ENCODE data around the gene MYRFL.
"Not testable (repeated sequence)": the region's sequence is repeated elsewhere in the genome, so short reads cannot be mapped to it uniquely, and the experiment has no call there.

MYRFL gene

DNA sequence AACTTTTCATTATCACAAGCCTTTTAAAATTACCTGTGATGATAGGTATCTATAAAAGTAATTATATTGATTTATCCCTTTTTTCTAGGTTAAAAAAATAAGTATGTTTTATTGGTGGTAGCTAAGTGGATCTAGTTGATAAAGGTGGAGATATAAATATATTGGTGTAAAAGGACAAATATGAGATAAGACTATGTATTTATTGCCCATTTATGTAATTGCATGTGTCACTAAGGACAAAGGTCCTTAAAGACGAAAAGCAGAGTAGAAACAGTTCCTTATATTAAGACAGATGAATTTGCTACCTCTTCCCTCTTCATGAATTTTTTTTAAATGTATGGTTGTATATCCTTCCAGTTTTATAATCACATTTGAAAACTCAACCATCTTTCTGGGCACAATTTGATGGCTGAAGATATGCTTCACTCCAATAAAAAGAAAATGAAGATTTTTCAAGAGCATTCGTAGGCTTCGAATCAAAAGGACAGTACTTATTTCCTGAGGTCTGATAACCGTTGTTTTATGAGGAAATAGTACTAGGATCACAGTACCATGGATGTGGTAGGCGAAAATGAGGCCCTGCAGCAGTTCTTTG, at the start of gene MYRFL:
TSS of gene MYRFL (plus strand) at position 262 of the 595 bp plus-strand sequence. CDS start at position 553, 291 bp downstream.
- DNase-seq: no peak

DNA sequence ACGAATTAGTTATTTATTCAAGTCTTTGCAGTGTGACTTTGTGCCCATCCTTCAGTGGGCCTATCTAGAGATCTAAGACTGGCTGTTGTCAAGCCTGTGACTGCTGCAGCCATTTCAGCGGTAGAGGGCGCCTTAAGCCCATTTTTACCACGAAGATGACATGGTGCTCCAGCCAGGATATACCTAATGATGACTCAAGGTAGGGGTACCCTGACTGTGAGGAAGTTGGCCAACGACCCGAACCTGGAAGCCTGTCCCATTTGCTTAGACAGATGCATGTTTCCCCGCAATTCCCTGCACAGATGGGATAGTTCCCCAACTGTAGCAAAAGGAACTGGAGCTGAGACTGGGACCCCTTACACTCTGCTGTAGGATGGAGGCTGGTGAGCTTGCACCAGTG, 45.1 kb upstream of the MYRFL start:
- no peak for DNase-seq

DNA sequence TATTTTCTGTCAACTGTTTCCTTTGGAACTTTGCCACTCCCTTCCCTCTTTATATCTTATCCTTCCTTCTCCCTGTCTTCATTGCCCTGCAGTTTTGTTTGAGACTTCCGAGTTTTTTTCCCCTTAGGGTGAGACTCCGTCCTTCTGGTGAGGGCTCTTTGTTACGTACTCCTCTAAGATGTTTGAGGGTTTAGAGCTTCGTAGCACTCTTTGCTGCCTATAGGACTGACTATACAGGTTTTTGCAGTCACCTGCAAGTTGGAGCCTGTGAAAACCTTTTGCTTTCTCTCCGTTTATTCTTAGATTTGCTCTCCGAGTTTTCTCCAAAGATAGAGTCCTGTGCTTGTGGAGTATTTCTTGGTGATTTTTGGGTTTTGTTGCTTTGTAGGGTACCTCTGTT, 41.7 kb upstream of the MYRFL start:
- DNase-seq: no peak

DNA sequence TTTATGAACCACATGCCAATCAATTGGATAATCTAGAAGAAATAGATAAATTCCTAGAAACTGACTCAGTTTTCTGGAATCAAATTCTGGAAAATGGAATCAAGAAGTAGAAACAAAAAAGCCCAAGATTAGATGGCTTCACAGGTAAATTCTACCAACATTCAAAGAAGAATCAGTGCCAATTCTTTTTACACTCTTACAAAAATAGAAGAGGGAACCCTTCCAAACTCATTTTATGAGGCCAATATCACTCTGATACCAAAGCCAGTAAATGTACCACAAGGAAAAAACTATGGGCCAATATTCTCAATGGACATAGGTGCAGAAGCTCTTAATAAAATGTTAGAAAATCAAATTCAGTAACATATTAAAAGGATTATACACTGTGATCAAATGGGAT, 35.7 kb upstream of the MYRFL start:
- DNase-seq: no peak

DNA sequence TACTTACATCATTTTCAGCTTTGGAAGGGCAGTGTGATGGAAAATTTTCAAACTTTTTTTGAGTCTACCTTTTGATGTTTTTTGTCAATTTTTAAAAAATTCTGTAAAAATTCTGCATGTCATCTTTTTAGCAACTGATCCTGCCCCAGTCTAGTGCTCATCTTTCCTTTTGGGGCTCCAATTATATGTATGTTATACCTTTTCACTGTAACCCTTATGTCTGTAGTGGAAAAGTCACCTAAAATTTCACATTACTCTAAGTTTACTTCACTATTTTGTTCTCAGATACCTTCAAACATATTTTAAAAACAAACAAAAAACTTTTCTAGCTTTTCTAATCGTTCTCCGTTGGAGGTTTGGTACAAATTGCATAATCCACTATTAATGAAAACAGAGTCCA, 32.5 kb upstream of the MYRFL start:
- no peak for DNase-seq

DNA sequence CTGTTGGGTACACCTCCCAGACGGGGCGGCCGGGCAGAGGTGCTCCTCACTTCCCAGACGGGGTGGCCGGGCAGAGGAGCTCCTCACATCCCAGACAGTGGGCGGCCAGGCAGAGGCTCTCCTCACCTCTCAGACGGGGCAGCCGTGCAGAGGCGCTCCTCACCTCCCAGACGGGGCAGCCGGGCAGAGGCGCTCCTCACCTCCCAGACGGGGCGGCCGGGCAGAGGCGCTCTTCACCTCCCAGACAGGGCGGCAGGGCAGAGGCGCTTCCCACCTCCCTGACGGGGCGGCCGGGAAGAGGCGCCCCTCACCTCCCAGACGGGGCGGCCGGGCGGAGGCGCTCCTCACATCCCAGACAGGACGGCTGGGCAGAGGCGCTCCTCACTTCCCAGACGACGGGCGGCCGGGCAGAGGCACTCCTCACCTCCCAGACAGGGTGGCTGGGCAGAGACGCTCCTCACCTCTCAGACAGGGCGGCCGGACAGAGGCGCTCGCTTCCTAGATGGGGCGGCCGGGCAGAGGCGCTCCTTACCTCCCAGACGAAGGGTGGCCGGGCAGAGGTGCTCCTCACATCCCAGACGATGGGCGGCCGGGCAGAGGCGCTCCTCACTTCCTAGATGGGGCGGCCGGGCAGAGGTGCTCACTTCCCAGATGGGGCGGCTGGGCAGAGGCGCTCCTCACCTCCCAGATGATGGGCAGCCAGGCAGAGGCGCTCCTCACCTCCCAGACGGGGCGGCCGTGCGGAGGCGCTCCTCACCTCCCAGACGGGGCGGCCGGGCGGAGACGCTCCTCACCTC, 17.7 kb upstream of the MYRFL start:
- not testable (repeated sequence) for DNase-seq

DNA sequence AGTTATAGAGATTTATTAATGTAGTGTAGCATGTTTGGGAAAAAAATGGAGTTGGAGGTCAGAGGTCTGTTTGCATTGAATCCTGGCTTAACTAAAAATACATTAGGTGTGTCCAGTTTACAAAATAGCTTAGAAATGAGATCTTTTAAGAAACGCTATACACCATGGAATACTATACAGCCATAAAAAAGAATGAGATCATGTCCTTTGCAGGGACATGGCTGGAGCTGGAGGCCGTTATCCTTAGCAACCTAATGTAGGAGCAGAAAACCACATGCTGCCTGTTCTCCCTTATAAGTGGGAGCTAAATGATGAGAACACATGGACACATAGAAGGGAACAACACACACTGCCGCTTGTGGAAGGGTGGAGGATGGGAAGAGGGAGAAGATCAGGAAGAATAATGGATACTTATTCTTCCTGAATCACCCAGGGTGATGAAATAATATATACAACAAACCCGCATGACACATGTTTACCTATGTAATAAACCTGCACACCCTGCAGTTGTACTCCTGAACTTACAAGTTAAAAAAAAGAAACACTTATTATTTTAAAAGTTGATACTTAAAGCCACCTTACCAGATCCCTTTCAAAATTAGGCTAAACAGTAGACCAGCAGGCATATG, 14.0 kb upstream of the MYRFL start:
- no peak for DNase-seq

DNA sequence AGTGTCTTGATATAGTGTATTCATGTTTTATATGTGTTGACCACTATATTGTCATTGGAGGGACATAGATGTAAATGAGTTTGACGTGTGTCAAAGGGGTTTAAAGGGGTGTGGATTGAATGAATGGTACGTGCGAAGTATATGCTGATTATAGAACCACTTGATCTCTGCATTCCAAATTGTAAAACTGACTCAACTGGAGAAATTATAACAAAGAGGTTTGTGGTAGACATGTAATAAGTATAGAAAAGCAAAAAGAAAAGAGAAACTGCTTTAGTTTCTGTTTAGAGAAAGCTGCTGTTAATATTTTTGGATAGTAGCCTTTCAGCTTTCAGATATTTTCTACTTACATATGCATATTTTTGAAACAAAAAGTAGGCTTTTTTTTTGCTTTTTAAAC, 8.9 kb upstream of the MYRFL start:
- DNase-seq: no peak

DNA sequence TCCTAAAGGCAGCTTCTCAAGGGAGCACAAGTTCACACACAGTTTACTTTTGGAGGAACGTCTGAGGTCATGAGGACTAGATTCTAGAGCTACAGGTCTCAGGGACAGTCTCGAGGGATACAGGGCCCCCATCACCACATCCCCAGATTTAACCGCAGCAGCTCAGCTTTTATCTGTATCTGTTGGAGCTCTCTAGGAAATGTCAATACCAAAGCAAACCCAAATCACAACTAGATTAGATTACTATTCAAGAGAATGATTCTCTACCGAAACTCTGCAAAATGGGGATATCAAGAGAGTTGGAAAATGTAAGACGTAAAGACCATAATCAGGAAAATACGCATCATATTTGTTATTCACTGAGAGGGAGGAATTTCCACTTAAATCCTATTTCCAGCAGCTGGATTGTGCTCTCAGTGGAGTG, 4.0 kb upstream of the MYRFL start:
- no peak for DNase-seq

DNA sequence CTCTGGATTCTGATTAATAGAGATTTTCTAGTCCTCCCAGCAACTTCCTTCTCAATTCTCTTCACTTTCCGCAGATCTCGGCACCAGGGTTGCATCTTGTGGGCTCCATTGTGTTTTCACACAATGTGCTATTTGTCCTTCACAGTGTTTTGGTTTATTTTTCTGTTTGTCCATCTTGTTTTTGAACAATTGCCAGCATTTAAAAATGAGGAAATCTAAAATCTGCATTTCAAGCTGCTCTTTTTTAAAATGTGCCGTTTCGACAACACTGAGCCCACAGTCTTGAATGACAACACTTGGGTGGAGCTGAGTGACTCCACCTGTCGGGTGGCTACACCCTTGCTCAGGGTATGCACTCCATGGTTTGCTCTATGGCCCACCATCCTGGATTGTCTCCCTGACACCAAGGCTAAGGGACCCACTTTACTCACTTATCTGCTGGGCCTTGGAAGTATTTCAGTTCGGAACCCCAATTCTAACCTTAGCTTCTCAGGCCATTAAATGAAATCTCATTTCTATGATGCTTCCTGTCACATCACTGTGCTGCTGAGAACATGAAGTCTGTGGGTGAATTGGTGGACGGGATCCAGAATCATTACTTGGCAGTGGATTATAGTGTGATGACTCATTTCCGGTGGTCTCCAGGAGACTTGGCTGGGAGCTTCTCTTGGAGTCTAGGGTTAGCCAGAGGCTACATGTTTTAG, 3.4 kb upstream of the MYRFL start:
- no peak for DNase-seq

DNA sequence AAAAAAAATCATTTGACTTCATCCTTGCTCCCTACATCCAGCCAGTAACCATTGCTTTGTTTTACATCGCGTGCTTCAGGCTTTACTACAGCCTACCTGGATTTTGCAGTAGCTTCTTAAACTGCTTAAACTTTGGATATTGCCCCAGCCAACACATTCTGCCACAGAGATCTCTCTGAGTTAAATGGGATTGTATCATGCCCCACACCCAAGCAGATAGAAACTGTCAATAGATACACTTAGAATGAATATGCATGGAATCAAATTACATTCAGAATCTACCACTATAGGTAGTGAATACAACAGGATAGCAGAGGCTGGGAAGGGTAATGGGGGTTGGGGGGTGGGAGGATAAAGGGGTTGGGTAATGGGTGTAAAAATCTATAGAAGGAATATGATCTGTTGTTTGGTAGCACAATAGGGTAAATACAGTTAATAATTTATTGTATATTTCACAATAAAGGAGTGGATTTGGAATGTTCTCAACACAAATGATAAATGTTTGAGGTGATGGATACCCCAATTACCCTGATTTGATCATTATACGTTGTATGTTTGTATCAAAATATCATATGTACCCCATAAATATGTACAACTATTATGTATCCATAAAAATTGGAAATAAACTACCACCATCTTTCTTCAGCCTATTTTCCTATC, 2.7 kb upstream of the MYRFL start:
- DNase-seq: no peak

DNA sequence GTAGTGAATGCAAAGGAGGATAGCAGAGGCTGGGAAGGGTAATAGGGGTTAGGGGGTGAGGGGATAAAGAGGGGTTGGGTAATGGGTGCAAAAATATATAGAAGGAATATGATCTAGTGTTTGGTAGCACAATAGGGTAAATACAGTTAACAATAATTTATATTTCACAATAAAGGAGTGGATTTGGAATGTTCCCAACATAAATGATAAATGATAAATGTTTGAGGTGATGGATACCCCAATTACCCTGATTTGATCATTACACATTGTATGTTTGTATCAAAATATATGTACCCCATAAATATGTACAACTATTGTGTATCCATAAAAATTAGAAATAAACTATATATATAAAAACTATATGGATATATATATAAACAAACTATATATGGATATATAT, 999 bp upstream of the MYRFL start:
- no peak for DNase-seq

DNA sequence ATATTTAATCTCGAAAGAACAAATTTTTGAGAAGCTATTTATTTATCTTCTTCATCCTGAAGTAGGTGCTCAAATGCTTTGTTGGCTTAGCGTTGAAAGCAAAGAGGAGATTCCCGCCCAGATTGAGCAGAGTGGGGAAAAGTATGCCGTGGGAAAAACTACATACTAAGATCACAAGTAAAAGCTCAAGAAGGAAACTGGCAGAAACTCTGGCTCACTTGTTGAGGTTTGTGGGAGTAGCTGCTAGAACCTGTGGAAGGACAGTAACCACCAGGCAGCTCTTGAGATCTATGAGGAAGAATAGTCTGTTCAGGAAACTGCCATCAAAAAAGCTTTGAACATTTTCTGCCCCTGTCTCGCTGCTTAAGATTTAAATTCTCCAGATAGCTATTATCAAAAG, 3.9 kb downstream of the MYRFL start:
- DNase-seq: no peak

DNA sequence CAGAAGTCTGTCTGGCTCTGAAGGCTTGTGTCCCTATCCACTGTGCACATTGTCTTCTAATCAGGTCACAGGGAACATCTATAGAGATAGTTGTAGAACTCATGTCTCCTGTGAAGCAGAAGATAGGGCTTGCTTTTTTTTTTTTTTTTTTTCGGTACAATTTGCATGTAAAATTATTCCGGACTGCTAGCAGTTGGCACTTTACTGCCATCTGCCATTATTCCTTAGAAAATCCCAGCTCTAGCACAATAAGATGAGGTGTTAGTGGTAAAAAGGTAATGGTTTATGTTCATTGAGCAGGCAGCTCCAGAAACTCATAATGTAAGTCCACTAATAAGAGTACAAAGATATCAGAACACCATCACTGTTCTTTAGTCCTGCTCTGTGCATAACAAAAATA, 8.7 kb downstream of the MYRFL start:
- DNase-seq: no peak

DNA sequence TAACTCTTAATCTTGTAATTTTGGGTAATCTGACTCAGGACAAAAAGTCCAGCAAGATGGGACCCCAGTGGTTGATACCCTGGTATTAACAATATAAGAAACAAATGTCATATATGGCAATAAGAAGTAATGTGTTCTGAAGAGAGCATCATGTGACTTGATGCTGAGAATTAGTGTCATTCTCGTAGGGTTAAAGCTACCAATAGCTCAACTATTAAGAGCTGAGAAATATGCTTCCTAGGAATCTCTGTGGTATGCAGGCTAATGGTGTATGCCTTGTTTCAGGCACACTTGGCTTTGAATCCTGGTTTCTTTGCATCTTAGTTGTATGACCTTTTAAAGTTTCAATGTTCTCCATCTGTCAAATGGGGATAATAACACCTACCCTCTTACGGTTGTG, 9.1 kb downstream of the MYRFL start:
- DNase-seq: no peak

DNA sequence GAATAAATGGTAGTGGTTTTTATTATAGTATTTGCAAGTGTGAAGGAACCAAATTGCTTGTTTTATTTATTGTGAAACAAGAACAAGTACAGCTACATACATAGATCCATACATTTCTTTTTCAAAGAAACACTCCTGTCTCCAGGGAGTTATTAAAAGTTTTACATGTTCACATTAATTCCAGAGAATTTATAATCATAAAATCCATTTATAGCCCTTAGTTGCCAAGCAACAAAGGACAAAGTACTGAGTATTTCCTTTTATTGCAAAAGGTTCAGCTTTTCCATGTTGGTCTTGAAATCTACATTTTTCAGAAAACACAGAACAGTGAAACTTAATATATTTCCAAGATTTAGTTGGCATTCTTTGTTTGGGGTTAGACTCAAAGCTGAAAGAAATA, 9.5 kb downstream of the MYRFL start:
- no peak for DNase-seq

DNA sequence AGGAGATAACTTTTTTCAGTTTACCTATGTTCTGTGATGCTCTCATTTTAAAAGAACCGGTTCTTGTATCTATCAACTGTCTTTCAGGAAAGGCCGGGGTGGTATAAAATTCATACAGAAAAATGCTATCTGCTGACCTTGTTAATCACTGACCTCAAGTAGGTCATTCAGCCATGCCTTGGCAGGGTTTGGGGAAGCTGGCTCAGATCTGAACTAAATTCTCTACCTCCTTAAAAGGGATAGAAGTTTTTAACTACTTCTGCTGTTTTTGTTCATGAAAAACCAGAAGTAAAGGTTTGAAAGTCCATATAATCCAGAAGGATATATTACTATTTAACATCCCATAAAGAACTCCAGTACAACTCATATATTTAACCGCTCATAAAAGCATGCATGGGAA, 10.1 kb downstream of the MYRFL start:
- DNase-seq: no peak

DNA sequence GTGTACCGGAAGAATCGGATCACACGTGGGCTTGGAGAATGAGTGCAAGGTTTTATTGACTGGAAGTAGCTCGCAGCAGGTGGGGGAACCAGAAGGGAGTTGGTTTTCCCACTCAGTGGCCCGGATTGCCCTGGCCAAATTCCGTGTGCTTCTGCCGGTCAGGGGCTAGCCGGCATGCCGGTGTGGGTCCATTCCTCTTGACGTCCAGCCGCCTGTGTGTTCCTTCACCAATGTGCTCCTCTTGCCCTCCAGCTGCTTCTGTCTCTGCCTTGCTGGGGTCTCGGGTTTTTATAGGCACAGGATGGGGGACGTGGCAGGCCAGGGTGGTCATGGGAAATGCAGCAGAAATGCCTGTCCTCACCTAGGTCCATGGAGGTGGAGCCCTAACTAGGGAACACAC, 11.0 kb downstream of the MYRFL start:
- DNase-seq: no peak

DNA sequence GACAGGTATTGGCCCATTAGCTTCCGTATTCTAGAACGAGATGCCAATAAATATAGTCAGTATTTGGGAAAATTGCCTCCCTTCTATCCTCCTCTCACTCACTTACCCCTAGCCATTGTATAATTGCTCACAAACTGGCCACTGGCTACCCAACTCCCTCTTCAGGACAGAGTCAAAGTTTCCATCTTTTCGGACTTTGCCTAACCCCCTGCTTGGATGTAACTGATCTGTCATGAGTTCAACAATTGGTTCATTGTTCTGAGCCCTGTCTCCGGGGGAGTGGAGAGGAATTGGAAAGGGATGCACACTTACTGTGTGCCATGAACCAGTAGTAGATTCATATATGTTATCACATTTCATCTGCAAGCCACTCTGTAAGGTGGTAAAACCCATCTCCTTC, 12.2 kb downstream of the MYRFL start:
- DNase-seq: no peak

DNA sequence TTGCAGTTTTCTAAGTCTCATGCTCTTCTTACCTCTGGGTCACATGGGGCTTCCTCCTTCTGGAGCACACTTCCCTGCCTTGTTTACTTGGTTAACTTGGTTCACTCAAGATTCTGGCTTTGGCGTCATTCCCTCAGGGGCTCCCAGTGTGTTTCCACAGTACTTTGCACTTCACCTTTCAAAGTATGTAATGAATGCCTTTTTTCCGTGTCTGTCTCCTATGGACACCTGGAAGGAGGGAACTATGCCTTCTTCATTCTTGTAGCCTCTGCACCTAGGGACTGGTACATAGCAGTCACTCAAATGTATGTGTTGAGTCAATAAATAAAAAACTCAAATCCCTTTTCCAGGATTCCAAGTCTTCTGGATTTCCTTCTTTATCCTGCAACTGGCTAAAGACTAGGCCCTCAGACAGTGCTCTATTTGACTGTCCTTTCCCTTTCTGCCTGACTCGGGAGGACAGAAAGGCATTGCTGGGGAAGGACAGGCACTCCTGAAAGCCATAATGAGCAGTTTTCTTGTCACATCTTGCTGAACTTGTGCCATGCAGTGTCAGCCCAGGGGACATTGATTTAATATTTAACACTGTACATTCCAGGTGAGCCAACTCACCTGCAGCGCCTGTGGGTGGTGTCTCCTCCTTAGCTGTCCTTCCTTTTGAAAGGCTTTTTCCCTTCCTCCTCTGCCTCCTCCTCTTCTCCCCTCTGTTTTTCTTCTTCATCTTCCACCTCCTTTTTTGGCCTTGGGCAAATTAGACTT, 12.8 kb downstream of the MYRFL start:
- DNase-seq: no peak

DNA sequence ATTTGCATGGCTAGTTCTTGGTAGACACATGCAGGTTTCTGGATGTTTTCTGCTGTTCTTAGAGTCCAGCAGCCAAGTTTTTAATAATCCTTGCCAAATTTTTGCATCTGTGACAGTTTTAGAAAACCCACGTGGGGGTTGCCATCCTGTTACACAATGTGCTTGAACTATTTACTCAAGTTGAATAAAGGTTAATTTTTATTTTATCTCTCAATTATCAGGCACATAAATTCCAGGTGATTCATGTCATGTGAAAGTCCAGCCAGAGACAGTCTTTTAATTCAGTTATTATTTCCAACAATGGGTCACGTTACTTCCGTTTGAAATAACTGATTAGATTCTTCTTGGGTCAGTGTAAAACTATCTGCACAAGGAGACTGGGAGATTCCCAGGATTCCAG, 15.7 kb downstream of the MYRFL start:
- no peak for DNase-seq

DNA sequence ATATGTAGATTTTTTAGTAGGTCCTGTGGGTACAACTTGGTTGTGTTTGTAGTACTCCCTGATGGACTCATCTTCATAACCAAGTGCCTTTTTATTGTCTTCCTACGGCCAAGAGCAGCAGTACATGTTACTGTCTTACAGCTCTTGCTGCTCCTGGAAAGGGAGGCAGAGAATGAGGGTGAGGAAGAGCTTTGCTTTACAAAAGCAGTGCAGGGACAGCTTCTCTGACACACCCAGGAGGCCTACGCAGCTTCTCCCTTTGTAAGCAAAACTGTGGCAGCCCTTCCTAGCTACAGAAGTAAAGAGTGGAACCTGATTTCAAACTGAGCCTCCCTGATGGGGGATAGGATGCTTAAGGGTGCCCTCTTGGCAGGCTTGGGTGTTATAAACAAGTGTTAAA, 18.6 kb downstream of the MYRFL start:
- no peak for DNase-seq
